GM23248 (cell line): Measurements from ENCODE around the gene CDS2. TPM values are rescaled to one million over a fixed set of nuclear protein-coding genes. Genes with fewer than 3 reads are reported as not detected.

Experiments
- DNase-seq: peaks from one replicate; pipeline ENCODE4 v3.0.0-alpha.2; 2015
- H2AFZ ChIP-seq: fragments of 200-600 bp; sonication (generic); 2 replicates; pipeline ENCODE4 v1.6.1; 2016; ENCODE audit warnings: antibody characterized with exemption
- H3F3A ChIP-seq: fragments of 200-600 bp; sonication (generic); 2 replicates; pipeline ENCODE4 v1.6.1; 2016; ENCODE audit warnings: mild to moderate bottlenecking, antibody characterized with exemption, mixed run types; ENCODE audit not compliant: insufficient read depth
- H3K27ac ChIP-seq: fragments of 200-600 bp; sonication (generic); 2 replicates; pipeline ENCODE4 v1.5.1; 2016; ENCODE audit warnings: mild to moderate bottlenecking
- H3K27me3 ChIP-seq: fragments of 200-600 bp; sonication (generic); replicated peaks from 2 replicates; pipeline ENCODE4 v1.6.1; 2016; ENCODE audit warnings: mild to moderate bottlenecking; ENCODE audit not compliant: insufficient read depth
- H3K36me3 ChIP-seq: fragments of 200-600 bp; sonication (generic); 2 replicates; pipeline ENCODE4 v1.6.1; 2016; ENCODE audit warnings: low read depth, mild to moderate bottlenecking
- H3K4me1 ChIP-seq: fragments of 200-600 bp; sonication (generic); 2 replicates; pipeline ENCODE4 v1.6.1; 2016; ENCODE audit warnings: mild to moderate bottlenecking; ENCODE audit not compliant: insufficient read depth
- H3K4me2 ChIP-seq: fragments of 200-600 bp; sonication (generic); one replicate; pipeline ENCODE4 v1.6.1; 2016; ENCODE audit warnings: mild to moderate bottlenecking; ENCODE audit not compliant: unreplicated experiment
- H3K4me3 ChIP-seq: fragments of 200-600 bp; sonication (generic); 2 replicates; pipeline ENCODE4 v1.5.1; 2016; ENCODE audit warnings: mild to moderate bottlenecking
- H3K79me2 ChIP-seq: fragments of 200-600 bp; sonication (generic); 2 replicates; pipeline ENCODE4 v1.6.1; 2016; ENCODE audit warnings: mild to moderate bottlenecking; ENCODE audit not compliant: insufficient read depth
- H3K9ac ChIP-seq: fragments of 200-600 bp; sonication (generic); 2 replicates; pipeline ENCODE4 v1.6.1; 2016; ENCODE audit warnings: mild to moderate bottlenecking
- H3K9me2 ChIP-seq: fragments of 200-600 bp; sonication (generic); 2 replicates; pipeline ENCODE4 v1.6.1; 2016; ENCODE audit warnings: mixed run types, mild to moderate bottlenecking, moderate library complexity; ENCODE audit not compliant: insufficient read depth
- H3K9me3 ChIP-seq: fragments of 200-600 bp; sonication (generic); one replicate; pipeline ENCODE4 v1.6.1; 2017; ENCODE audit warnings: low read depth
- H4K20me1 ChIP-seq: fragments of 200-600 bp; sonication (generic); 2 replicates; pipeline ENCODE4 v1.6.0; 2016; ENCODE audit not compliant: insufficient read depth
- EZH2 ChIP-seq: fragments of 200-600 bp; sonication (generic); IDR thresholded peaks from 2 replicates; pipeline ENCODE4 v1.6.1; 2018; ENCODE audit warnings: antibody characterized with exemption, mild to moderate bottlenecking; ENCODE audit not compliant: insufficient read depth, poor library complexity, severe bottlenecking
- EZH2phosphoT487 ChIP-seq: fragments of 200-600 bp; sonication (generic); IDR thresholded peaks from 2 replicates; pipeline ENCODE4 v1.6.1; 2018; ENCODE audit warnings: antibody characterized with exemption, moderate library complexity, mild to moderate bottlenecking, low read depth; ENCODE audit not compliant: insufficient read depth
- WGBS, 2 experiments: methylation state at CpG; one replicate each; pipeline ENCODE4 v1.1.6; 2015 to 2017; ENCODE audit warnings: low lambda C conversion rate in 2 of 2, low coverage in 1 of 2; ENCODE audit errors: missing lambda C conversion rate in 2 of 2; 5-methylcytosine and 5-hydroxymethylcytosine counted together
- in situ Hi-C: fragments of 300-500 bp; cut with MboI; formaldehyde crosslinking; loops from 2 replicates; pipeline ENCODE4 v1.15.0; 2020
- polyA plus RNA-seq: library from polyadenylated mRNA; unstranded; fragments of >200 nt; fragmentation: Nextera tagmentation; extraction: Ambion mirVana; gene quantifications from 2 replicates; pipeline ENCODE4 v1.2.1, GENCODE V29; 2016
- total RNA-seq: library from RNA; depleted of rRNA; stranded (reverse); fragments of >200 nt; shearing (Covaris generic); gene quantifications from 2 replicates; pipeline ENCODE4 v1.2.3, GENCODE V29; 2014

Gene CDS2
- total and polyA plus RNA-seq, 2 experiments from 2014 or later: 29.4 to 31.6 TPM

- no peaks in the 10 kb centered on the region for H3K9me2 ChIP-seq
- no peak for DNase-seq
- TF ChIP-seq EZH2: no peak
- TF ChIP-seq EZH2phosphoT487: no peak
- in situ Hi-C loops: no loop called here
- H3K9me3 ChIP-seq: no peaks in the 10 kb centered on the region
- no peak overlapping the region for H2AFZ ChIP-seq
- WGBS, 2 experiments: 58 to 67% methylated on average over 10 of the region's 10 CpGs
- no peak overlapping the region for H3K4me2 ChIP-seq
- H3K4me1 ChIP-seq: peaks cover 8% of the 10 kb centered on the region; the same call in 1 of the 2 replicates
- no peaks in the 10 kb centered on the region for H3K27me3 ChIP-seq
- H3K4me3 ChIP-seq: no peak overlapping the region
- no peaks in the 10 kb centered on the region for H4K20me1 ChIP-seq
- H3K36me3 ChIP-seq: no peaks in the 10 kb centered on the region
- no peak overlapping the region for H3K9ac ChIP-seq
- no peaks in the 10 kb centered on the region for H3K79me2 ChIP-seq
- H3K27ac ChIP-seq: no peak overlapping the region
- H3F3A ChIP-seq: no peaks in the 10 kb centered on the region
Observed at GRCh38 chr20:5197847-5198650, 71.2 kb downstream of the CDS2 start.

DNA sequence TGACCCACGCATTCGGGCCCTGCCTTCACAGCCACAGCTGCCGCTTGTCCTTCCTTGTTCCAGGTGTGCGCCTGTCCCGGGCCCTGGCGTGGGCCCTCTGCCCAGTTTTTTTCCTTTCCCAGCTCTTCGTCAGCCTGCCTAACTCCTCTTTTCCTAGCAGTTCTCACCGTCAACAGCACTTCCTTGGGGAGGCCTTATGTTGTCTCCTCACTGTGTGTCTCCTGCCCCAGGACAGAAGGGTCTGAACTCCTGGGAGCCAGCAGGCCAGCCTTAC, 71.8 kb downstream of the CDS2 start:
- DNase-seq: no peak
- 91 to 93% methylated on average over 8 of the region's 8 CpGs for WGBS, 2 experiments

GRCh38 chr20:5203380-5203779, 76.6 kb downstream of the CDS2 start:
- Histone ChIP-seq H4K20me1 (no peaks in the 10 kb centered on the region), H3K9ac (no peak overlapping the region), H2AFZ (no peak overlapping the region), H3K9me2 (no peaks in the 10 kb centered on the region), H3K36me3 (no peaks in the 10 kb centered on the region), H3K27me3 (no peaks in the 10 kb centered on the region), H3K79me2 (no peaks in the 10 kb centered on the region), H3K4me2 (no peak overlapping the region), H3K4me3 (no peak overlapping the region), H3K9me3 (no peaks in the 10 kb centered on the region), H3F3A (no peaks in the 10 kb centered on the region), H3K27ac (no peak overlapping the region), H3K4me1 (no peaks in the 10 kb centered on the region)
- DNase-seq: no peak
- no peak for TF ChIP-seq EZH2
- no peak for TF ChIP-seq EZH2phosphoT487
- WGBS, 2 experiments: 90 to 92% methylated on average over 4 of the region's 4 CpGs
- in situ Hi-C loops: loop anchor here (10.0 kb wide), 1 partner anchor 241 kb away; no protein-coding TSS in a partner anchor

More for the DNA sequence above, 71.8 kb downstream of the CDS2 start:
- Histone ChIP-seq H3K27me3 (no peaks in the 10 kb centered on the region), H3F3A (no peaks in the 10 kb centered on the region), H3K27ac (no peak overlapping the region), H3K9me3 (no peaks in the 10 kb centered on the region), H3K36me3 (no peaks in the 10 kb centered on the region), H4K20me1 (no peaks in the 10 kb centered on the region), H3K4me2 (no peak overlapping the region), H3K9ac (no peak overlapping the region), H3K4me3 (no peak overlapping the region), H3K4me1 (peaks cover 8% of the 10 kb centered on the region; the same call in 1 of the 2 replicates), H2AFZ (no peak overlapping the region), H3K79me2 (no peaks in the 10 kb centered on the region), H3K9me2 (no peaks in the 10 kb centered on the region)
- TF ChIP-seq EZH2 (no peak), EZH2phosphoT487 (no peak)
- in situ Hi-C loops: no loop called here

DNA sequence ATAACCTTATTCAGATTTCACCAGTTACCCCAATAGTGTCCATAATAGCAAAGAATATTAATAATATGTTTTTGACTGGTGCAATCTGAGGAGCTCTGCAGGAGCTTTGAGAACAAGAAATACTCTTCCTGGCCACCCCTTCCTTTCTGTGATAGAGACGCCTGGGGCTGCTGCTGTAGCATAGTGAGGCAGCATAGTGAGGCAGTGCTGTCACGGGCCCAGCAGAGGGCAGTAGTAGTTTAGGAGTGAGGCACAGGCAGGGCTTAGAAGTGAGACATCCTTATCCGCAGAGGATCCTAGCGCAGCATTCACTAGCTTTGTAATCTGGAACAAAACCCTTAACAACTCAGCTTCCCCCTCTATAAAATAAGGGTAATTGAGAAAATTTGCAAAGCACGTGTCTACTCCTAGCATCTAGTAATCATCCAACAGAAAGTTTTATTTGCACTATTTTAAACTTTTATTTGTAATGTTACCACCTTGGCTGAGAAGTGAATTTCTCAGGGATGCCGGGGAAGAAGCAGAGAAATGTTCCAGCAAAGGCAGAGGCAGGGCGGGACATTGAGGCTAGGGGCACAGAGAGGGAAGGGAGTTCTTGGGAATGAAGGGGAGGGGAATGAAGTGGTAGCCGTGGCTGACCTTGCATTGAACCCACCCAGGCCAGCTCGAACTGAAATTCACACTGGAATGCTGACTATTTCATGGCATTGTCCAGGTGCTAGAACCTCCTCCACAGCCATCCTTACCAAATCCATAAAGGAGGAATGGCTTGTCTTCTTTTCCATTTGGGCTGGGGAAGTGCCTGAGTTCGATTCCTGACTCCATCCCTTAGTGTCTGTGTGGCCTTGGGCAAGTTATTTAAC, 78.8 kb downstream of the CDS2 start:
- DNase-seq: peak; percentile 81
- Histone ChIP-seq H3F3A (no peaks in the 10 kb centered on the region), H3K27me3 (no peaks in the 10 kb centered on the region), H2AFZ (no peak overlapping the region), H3K9me3 (no peaks in the 10 kb centered on the region), H3K9me2 (no peaks in the 10 kb centered on the region), H4K20me1 (no peaks in the 10 kb centered on the region), H3K4me2 (no peak overlapping the region), H3K4me1 (no peaks in the 10 kb centered on the region), H3K27ac (no peak overlapping the region), H3K36me3 (no peaks in the 10 kb centered on the region), H3K9ac (no peak overlapping the region), H3K4me3 (no peak overlapping the region), H3K79me2 (no peaks in the 10 kb centered on the region)
- in situ Hi-C loops: loop anchor here (10.0 kb wide), 1 partner anchor 239 kb away; no protein-coding TSS in a partner anchor
- no peak for TF ChIP-seq EZH2phosphoT487
- TF ChIP-seq EZH2: no peak
- WGBS, 2 experiments: 47 to 55% methylated on average over 10 of the region's 10 CpGs
